ENCODE results near the gene ITPR3. TPM values are rescaled to one million over a fixed set of nuclear protein-coding genes. Genes with fewer than 3 reads are reported as not detected.
A peak's percentile ranks its signal among the peaks of the same experiment; 100 is the strongest.

ITPR3 gene
- total RNA-seq, 1 donor from 2014 or later: 0.78 TPM

- DNase-seq: no peak
Measured at GRCh38 chr6:33670086-33670660, 49.1 kb downstream of the ITPR3 start.

GRCh38 chr6:33670971-33671743, 50.0 kb downstream of the ITPR3 start:
- no peak for DNase-seq

GRCh38 chr6:33671744-33672072, 50.6 kb downstream of the ITPR3 start:
- no peak for DNase-seq

GRCh38 chr6:33672808-33673207, 51.7 kb downstream of the ITPR3 start:
- no peak for DNase-seq

- no peak for DNase-seq
Measured at GRCh38 chr6:33673851-33674250, 52.7 kb downstream of the ITPR3 start.

GRCh38 chr6:33675968-33676367, 54.8 kb downstream of the ITPR3 start:
- DNase-seq: no peak

- DNase-seq: no peak
Measured at GRCh38 chr6:33676416-33677142, 55.5 kb downstream of the ITPR3 start.

- DNase-seq: no peak
Measured at GRCh38 chr6:33677143-33677660, 56.1 kb downstream of the ITPR3 start.

- DNase-seq: no peak
Measured at GRCh38 chr6:33677689-33678088, 56.6 kb downstream of the ITPR3 start.

GRCh38 chr6:33678233-33678931, 57.3 kb downstream of the ITPR3 start:
- DNase-seq: no peak

- no peak for DNase-seq
Measured at GRCh38 chr6:33678932-33679490, 57.9 kb downstream of the ITPR3 start.

- DNase-seq: no peak
Measured at GRCh38 chr6:33679761-33680160, 58.6 kb downstream of the ITPR3 start.

- DNase-seq: no peak
Measured at GRCh38 chr6:33682341-33682740, 61.2 kb downstream of the ITPR3 start.

GRCh38 chr6:33683051-33683571, 62.0 kb downstream of the ITPR3 start:
- DNase-seq: peak; percentile 64

- no peak for DNase-seq
Measured at GRCh38 chr6:33683576-33684427, 62.7 kb downstream of the ITPR3 start.

GRCh38 chr6:33684428-33684896, 63.3 kb downstream of the ITPR3 start:
- no peak for DNase-seq

- no peak for DNase-seq
Measured at GRCh38 chr6:33684983-33685382, 63.9 kb downstream of the ITPR3 start.

GRCh38 chr6:33685411-33686224, 64.5 kb downstream of the ITPR3 start:
- DNase-seq: no peak

- DNase-seq: no peak
Measured at GRCh38 chr6:33686225-33686924, 65.3 kb downstream of the ITPR3 start.
